Suprapubic skin (tissue), 4 donors: Measurements from ENCODE around the gene TMEM235.

ENCODE experiments used
- POLR2A ChIP-seq, 2 donors: fragments of 450-650 bp; IDR thresholded peaks; one replicate each; pipeline ENCODE4 v1.6.1; 2017; ENCODE audit warnings: antibody characterized with exemption in 2 of 2, mild to moderate bottlenecking in 2 of 2, moderate library complexity in 2 of 2
- POLR2AphosphoS5 ChIP-seq, 3 donors: sonication (generic); formaldehyde crosslinking; IDR thresholded peaks; one replicate each; pipeline ENCODE4 v1.6.1; 2017; ENCODE audit warnings: antibody characterized with exemption in 3 of 3
- TF ChIP-seq, protein P1 (sequence below), 2 donors: fragments of 200-600 bp in 1 of 2; fragments of 450-650 bp in 1 of 2; sonication (generic) in 1 of 2; IDR thresholded peaks; one replicate each; pipeline ENCODE4 v1.5.1; 2016 to 2019; ENCODE audit warnings: antibody characterized with exemption in 2 of 2, mild to moderate bottlenecking in 1 of 2, moderate library complexity in 1 of 2

DNA sequence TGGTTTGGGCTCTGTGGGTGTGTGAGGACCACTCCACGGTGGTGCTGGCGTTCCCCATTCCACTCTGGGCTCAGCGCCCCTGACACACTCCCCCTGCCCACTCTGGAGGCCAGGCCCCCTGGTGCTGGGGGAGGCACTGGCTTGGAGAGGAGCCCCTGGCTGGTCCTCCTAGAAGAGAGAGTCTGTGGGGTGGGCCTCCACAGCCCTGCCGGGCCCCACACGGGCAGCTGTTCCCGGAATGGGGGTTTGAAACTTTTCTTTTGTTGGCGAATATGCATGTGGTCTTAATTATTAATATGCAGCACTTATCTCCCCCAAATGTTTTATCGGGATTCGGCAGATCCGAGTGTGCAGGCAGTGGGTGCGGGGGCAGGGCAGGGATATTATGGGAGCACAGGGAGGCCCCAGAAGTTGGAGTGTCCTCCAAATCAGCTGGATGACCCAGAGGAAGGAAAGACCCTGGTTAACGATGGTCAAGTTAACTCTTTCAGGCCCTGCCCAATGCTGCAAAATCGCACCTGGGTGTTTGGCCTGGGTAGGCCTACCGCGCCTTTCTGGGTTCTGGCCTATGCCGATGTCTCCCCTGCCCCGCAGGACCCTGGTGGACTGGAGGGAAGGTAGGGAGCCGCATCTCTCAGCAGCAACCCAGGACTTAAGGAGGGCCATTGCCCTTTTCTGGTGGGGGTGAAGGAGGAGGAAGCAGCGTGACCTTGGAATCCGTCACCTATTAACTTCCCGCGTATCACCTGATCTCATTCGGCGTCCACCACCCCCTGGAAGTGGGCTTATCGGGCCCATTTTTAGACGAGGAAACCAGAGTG is 36.0 kb downstream of the TMEM235 start:
- no peak for TF ChIP-seq POLR2AphosphoS5 (IDR thresholded peaks at IDR 0.05)
- TF ChIP-seq POLR2A (IDR thresholded peaks at IDR 0.05): no peak
- TF ChIP-seq, protein P1, sequence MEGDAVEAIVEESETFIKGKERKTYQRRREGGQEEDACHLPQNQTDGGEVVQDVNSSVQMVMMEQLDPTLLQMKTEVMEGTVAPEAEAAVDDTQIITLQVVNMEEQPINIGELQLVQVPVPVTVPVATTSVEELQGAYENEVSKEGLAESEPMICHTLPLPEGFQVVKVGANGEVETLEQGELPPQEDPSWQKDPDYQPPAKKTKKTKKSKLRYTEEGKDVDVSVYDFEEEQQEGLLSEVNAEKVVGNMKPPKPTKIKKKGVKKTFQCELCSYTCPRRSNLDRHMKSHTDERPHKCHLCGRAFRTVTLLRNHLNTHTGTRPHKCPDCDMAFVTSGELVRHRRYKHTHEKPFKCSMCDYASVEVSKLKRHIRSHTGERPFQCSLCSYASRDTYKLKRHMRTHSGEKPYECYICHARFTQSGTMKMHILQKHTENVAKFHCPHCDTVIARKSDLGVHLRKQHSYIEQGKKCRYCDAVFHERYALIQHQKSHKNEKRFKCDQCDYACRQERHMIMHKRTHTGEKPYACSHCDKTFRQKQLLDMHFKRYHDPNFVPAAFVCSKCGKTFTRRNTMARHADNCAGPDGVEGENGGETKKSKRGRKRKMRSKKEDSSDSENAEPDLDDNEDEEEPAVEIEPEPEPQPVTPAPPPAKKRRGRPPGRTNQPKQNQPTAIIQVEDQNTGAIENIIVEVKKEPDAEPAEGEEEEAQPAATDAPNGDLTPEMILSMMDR (IDR thresholded peaks at IDR 0.05): no peak
